HG03108 (cell line): ENCODE results near the gene GRWD1.
"Not testable (repeated sequence)": the region's sequence is repeated elsewhere in the genome, so short reads cannot be mapped to it uniquely, and the experiment has no call there.

Experiments used
- ATAC-seq: cut with Tn5 transposase; IDR thresholded peaks from one replicate; pipeline ENCODE4 v1.9.1; 2021; ENCODE audit warnings: moderate library complexity; ENCODE audit not compliant: unreplicated experiment

The GRWD1 gene

GRCh38 chr19:48477698-48478338, 32.0 kb downstream of the GRWD1 start:
- no peak for ATAC-seq

GRCh38 chr19:48478339-48479256, 32.8 kb downstream of the GRWD1 start:
- ATAC-seq = no peak

- ATAC-seq = no peak
These were observed 33.9 kb downstream of the GRWD1 start for GRCh38 chr19:48479686-48480085.

DNA sequence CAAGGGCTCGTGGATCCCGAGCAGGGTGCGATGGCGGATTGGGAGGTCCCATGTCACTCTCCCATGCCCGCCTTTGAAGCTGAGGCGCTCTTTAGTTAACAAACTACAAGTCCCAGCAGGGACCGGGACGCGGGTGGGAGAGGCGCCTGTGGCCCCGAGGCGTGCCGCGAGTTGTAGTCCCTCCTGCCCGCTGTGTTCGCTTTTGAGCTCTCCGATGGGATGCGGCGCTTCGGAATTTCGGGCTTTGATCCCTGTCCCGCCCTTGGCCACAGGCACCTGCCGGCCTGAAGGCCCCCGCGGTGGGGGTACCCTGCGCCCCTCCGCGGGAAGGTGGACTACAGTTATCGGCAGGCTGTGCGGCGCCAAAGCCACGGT, 34.4 kb downstream of the GRWD1 start:
- no peak for ATAC-seq

- ATAC-seq = no peak
These were observed 35.0 kb downstream of the GRWD1 start for GRCh38 chr19:48480558-48481500.

DNA sequence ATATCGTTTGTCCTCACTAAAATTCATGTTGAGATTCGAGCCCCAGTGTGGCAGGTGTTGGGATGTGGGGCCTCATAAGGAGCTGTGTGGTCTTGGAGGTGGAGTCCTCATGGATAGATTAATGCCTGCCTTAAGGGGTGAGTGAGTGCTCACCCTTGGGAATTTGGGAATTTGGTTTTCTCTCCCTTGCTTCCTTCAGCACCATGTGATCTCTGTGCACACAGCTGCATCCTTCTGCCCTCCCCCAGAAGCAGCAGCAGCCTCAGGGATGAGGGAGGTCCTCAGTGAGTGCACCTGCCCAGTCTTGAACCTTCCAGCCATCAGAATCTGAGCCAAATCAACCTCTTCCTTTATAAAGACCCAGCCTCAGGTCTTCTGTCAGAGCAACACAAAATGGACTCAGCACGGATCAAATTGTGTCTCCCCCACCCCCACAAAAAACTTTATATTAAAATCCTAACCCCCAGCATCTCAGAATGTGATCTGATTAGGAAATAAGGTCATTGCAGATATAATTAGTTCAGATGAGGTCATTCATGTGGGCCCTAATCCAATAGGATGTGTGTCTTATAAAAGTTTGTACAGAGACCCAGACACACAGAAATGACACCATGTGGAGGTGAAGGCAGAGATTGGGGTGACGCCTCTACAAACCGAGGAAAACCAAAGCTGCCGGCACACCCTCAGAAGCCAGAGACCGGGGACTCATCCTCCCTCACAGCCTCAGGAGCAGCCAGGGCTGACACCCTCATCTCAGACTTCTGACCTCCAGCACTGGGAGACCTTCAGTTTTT, 36.3 kb downstream of the GRWD1 start:
- ATAC-seq = no peak

- ATAC-seq = no peak
These were observed 37.5 kb downstream of the GRWD1 start for GRCh38 chr19:48483301-48483700.

GRCh38 chr19:48484247-48484893, 38.6 kb downstream of the GRWD1 start:
- no peak for ATAC-seq

- ATAC-seq = no peak
These were observed 39.3 kb downstream of the GRWD1 start for GRCh38 chr19:48484931-48485612.

DNA sequence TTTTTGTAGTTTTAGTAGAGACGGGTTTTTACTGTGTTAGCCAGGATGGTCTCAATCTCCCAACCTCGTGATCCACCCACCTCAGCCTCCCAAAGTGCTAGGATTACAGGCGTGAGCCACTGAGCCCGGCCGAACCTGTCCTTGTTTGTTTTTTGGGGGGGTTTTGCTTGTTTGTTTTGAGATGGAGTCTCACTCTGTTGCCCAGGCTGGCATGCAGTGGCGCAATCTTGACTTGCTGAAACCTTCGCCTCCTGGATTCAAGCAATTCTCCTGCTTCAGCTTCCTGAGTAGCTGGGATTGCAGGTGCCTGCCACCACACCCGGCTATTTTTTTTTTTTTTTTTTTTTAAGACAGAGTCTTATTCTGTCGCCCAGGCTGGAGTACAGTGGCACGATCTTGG, 40.9 kb downstream of the GRWD1 start:
- ATAC-seq = not testable (repeated sequence)

- ATAC-seq = no peak
These were observed 41.8 kb downstream of the GRWD1 start for GRCh38 chr19:48487544-48487943.

DNA sequence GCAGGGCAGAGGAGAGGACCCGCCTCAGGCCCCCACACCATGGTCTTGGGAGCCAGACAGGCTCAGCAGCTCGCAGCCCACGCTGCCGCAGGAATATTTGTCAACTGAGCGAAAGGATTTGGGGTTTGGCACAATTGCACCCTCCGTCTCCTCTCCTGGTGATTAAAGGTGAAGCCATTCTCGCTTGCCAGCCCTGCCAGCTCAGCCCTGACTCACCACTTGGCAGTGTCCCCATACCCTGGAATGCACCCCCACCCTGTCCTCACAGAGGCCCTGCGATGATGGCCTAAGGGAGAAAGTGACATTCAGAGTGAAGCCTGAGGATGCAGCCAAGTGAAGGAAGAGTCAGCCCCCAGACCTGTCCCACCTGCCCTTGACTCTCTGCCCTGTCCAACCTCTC, 42.2 kb downstream of the GRWD1 start:
- no peak for ATAC-seq

- ATAC-seq = not testable (repeated sequence)
These were observed 42.7 kb downstream of the GRWD1 start for GRCh38 chr19:48488478-48488877.

DNA sequence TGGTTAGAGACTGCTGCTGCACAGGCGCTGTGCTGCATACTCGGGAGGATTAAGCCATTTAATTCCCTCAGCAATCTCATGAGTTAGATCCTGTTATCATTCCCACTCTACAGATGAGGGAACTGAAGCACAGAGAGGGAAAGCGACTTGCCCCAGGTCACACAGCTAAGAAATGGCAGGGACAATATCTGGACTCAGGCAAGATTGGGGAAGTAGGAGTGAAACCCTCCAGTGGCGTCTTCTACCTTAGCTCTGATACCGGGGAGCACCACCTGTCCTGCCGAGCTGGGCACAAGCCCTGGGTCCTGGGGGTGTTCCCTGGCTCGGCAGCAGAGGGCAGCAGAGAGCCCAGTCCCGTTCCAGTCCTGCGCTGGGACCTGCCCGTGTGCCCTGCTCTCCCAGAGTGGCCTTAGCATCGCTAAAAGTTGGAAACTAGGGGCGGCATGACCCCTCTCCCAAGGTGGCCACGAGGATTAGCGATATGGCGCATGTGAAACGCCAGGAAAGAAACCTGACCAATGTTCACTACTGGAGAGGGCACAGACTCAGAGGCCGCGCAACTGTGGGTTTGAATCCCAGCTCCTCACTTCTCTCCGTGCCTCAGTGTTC, 43.9 kb downstream of the GRWD1 start:
- ATAC-seq = no peak

DNA sequence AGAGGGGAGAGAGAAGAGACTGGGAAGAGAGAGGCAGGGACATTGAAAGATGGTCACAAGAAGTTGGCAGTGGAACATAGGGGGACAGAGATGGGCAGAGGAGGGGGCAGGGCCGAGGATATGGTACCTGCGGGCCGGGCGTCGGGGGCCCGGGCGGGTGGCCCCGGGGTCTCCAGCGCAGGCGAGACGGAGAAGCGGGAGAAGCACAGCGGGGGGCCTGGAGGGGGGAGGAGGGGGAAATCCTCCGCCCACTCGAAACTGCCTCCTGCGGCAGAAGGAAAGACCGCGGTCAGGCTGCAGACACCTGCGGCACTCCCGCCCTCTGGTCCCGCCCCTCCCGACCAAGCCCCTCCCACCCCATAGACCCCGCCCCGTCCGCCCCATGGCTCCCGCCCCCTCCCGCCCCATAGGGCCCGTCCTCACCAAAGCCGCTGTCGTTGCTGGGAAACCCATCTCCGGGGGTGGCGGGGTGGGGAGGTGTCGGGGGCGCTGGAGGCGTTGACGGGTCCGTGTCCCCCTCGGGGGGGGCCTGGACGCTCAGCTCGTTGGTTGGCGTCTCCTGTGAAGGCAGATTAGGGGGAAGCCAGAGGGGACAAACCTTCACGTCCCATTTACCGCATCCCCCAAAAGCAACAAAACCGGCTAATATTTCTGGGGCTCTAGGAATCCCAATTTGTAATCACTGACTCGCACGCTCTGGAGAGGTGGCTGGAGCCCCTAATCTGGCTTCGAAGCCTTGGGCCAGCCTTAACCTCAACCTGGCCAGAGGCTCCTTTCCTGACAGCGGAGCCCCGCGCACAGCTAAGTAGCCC, 45.4 kb downstream of the GRWD1 start:
- no peak for ATAC-seq

GRCh38 chr19:48491793-48492123, 46.0 kb downstream of the GRWD1 start:
- ATAC-seq = no peak

- peak; percentile 50 for ATAC-seq
These were observed 47.3 kb downstream of the GRWD1 start for GRCh38 chr19:48492925-48493717.
